Adrenal gland (tissue), 12 donors: ENCODE results near the gene TWIST2. TPM values are rescaled to one million over a fixed set of nuclear protein-coding genes. Genes with fewer than 3 reads are reported as not detected.

Experiments
- DNase-seq, 7 donors: peaks; one replicate each; pipeline ENCODE4 v3.0.0-alpha.2; 2019 to 2020
- H3K27ac ChIP-seq, 5 donors: fragments of 200-600 bp; sonication (generic) in 4 of 5; 1 replicate in 3 of 5; 2 replicates in 2 of 5; pipeline versions ENCODE4 v1.5.1 to v1.8.0; 2016 to 2020; ENCODE audit warnings: mild to moderate bottlenecking in 1 of 5
- H3K27me3 ChIP-seq: fragments of 200-600 bp; 2 replicates; pipeline ENCODE4 v1.8.0; 2021
- H3K36me3 ChIP-seq, 2 donors: fragments of 200-600 bp; replicated peaks in 1 of 2; 1 replicate in 1 of 2; 2 replicates in 1 of 2; pipeline versions ENCODE4 v1.5.1 to v1.8.0; 2018 to 2022
- H3K4me1 ChIP-seq, 2 donors: fragments of 200-600 bp; replicated peaks in 1 of 2; 1 replicate in 1 of 2; 2 replicates in 1 of 2; pipeline versions ENCODE4 v1.5.1 to v1.8.0; 2018 to 2021
- H3K4me3 ChIP-seq, 4 donors: fragments of 200-600 bp; sonication (generic) in 3 of 4; one replicate each; pipeline ENCODE4 v1.5.1; 2016 to 2018
- H3K9me3 ChIP-seq, 3 donors: fragments of 200-600 bp; sonication (generic) in 1 of 3; replicated peaks in 1 of 3; 1 replicate in 2 of 3; 2 replicates in 1 of 3; pipeline versions ENCODE4 v1.5.1 to v1.8.0; 2016 to 2021
- POLR2A ChIP-seq, 2 donors: fragments of 450-650 bp; IDR thresholded peaks; one replicate each; pipeline ENCODE4 v1.6.1; 2017; ENCODE audit warnings: antibody characterized with exemption in 2 of 2, mild to moderate bottlenecking in 2 of 2, moderate library complexity in 1 of 2
- WGBS, 4 donors: extraction: QIAGEN DNeasy Blood & Tissue Kit in 2 of 4; methylation state at CpG; one replicate each; pipeline versions ENCODE4 v1.1.5 to v1.1.7; 2013 to 2017; 5-methylcytosine and 5-hydroxymethylcytosine counted together
- intact Hi-C, 2 donors: fragments of 100-400 bp; cut with DNase I; formaldehyde crosslinking; loops; one replicate each; pipeline versions ENCODE4 v1.14.1 to v1.15.0; 2022 to 2023
- polyA plus RNA-seq, 3 donors: library from polyadenylated mRNA; stranded (reverse); fragments of 200-250 nt in 2 of 3; fragments of 350-450 nt in 1 of 3; fragmentation: Illumina TruSeq in 1 of 3; extraction: RNeasy Lipid Tissue Mini Kit (QIAGEN cat#74804) in 1 of 3; gene quantifications; one replicate each; pipeline ENCODE4 v1.2.3, GENCODE V29; 2013 to 2014
- total RNA-seq, 9 donors: library from RNA; depleted of rRNA in 4 of 9; stranded (reverse); fragments of >200 nt in 4 of 9; fragments of 120-200 nt in 1 of 9; fragmentation: NEBNext Ultra II Directional in 1 of 9; extraction: Animal tissue kit (Norgen Biotek cat#: 25700) in 1 of 9; gene quantifications; one replicate each; pipeline versions ENCODE4 v1.1.0 to v1.2.4, GENCODE V29; 2013 to 2023
- TF ChIP-seq, protein P1 (sequence below), 6 experiments: fragments of 450-650 bp in 4 of 6; fragments of 200-600 bp in 2 of 6; sonication (generic) in 1 of 6; IDR thresholded peaks; 1 replicate in 5 of 6; 2 replicates in 1 of 6; pipeline versions ENCODE4 v1.5.1 to v1.8.0; 2016 to 2021; ENCODE audit warnings: antibody characterized with exemption in 6 of 6, mild to moderate bottlenecking in 2 of 6, moderate library complexity in 1 of 6
- donor health status: healthy with polysubstance abuse.
- donor health status: Bipolar disorder and iron deficiency.
- donor health status: DM: yes; HTN: yes; CAD: no.
- donor health status: DM: no; HTN: no; CAD: no.
- donor health status: DM: no; HTN: no; CAD: no.
- donor health status: DM: yes; HTN: yes; CAD: no.

Gene TWIST2
- total and polyA plus RNA-seq, 12 donors = 1.0 to 20.5 (median 6.0) TPM

DNA sequence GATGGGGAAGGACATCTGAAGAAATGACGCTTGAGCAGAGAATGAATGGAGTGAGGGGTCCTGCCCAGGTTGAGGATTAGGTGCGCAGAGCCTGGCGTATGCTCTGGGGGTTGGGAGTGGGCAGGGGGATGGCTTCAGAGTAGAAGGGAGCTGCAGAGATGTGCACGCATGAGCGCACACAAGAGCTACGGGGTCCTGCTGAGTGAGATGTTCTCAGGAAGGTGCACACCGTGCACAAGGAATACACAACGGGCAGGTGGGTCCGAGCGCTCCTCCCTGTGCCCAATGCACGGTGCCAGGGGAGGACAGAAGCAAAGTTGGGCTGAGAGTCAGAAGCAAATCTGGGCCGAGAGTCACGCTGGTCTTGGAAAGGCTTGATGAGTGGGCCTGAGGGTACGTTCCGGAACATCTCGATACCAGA is 25.5 kb downstream of the TWIST2 start:
- Histone ChIP-seq H3K9me3 (no peaks in the 10 kb centered on the region), H3K36me3 (no peaks in the 10 kb centered on the region), H3K27ac (no peak overlapping the region), H3K4me3 (no peak overlapping the region), H3K4me1 (no peaks in the 10 kb centered on the region), H3K27me3 (no peaks in the 10 kb centered on the region)
- TF ChIP-seq, protein P1, sequence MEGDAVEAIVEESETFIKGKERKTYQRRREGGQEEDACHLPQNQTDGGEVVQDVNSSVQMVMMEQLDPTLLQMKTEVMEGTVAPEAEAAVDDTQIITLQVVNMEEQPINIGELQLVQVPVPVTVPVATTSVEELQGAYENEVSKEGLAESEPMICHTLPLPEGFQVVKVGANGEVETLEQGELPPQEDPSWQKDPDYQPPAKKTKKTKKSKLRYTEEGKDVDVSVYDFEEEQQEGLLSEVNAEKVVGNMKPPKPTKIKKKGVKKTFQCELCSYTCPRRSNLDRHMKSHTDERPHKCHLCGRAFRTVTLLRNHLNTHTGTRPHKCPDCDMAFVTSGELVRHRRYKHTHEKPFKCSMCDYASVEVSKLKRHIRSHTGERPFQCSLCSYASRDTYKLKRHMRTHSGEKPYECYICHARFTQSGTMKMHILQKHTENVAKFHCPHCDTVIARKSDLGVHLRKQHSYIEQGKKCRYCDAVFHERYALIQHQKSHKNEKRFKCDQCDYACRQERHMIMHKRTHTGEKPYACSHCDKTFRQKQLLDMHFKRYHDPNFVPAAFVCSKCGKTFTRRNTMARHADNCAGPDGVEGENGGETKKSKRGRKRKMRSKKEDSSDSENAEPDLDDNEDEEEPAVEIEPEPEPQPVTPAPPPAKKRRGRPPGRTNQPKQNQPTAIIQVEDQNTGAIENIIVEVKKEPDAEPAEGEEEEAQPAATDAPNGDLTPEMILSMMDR (IDR thresholded peaks at IDR 0.05) = no peak
- TF ChIP-seq POLR2A (IDR thresholded peaks at IDR 0.05) = no peak
- 90 to 94% (median 93%) methylated on average over 16 of the region's 16 CpGs for WGBS, 4 donors
- intact Hi-C loops = no loop called here
- DNase-seq = peak in 1 of 7 donors; percentile 37

DNA sequence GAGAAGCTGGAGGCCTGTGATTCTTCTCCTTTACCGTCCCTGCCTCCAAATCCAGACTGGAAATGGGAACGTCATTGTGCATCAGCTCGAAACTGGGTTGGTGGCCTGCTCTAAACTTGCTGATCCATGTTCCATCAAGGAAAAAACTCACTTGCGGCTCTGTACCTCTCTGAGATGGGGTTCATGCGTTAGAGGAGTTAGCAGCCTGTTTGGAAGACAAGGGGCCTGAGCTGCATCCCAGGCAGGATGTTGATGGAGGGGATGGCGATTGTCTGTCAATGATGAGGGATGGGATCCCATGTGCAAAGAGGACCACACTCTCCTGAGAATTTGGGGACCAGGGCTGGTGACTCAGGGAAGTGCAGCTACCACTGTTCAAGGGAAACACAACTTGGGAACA is 26.0 kb downstream of the TWIST2 start:
- Histone ChIP-seq H3K27me3 (no peaks in the 10 kb centered on the region), H3K9me3 (no peaks in the 10 kb centered on the region), H3K36me3 (no peaks in the 10 kb centered on the region), H3K4me3 (no peak overlapping the region), H3K4me1 (no peaks in the 10 kb centered on the region), H3K27ac (no peak overlapping the region)
- WGBS, 4 donors = 87 to 95% (median 93%) methylated on average over 6 of the region's 6 CpGs
- intact Hi-C loops = no loop called here
- peak in 1 of 7 donors; percentile 36 for DNase-seq
- TF ChIP-seq, protein P1 (IDR thresholded peaks at IDR 0.05) = no peak
- TF ChIP-seq POLR2A (IDR thresholded peaks at IDR 0.05) = no peak

DNA sequence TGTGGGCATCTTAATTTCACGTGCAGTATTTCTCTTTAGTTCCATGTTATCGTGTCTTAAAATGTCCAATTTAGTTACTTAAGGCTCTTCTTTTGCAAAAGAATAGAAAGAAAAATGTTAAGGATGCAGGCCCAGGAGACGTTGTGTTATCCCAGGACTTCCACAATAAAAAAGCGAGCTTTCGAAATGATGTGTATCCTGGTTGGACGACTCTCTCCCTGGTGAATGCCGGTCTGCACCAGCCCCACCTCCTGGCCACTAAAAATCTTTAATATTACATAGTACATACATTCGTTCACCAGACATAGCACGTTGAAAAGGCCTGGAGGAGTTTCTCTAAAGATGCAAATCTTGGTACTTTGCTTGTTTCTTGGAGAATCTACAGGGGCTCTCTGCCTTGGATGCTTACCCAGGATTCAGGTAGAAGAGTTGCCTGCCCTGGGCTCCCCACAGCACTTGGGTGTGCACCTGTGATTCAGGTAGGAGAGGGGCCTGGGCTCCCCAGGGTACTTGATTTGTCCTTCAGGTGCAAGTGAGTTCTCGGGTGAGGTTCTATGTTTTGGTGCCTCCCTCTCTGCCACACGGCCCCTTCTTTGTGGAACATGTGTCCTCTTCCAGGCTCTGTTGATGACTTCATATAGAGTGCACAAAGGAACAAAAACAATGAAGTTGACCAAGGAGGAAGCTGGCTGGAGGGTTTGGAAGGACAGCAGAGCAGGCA is 26.6 kb downstream of the TWIST2 start:
- Histone ChIP-seq H3K27me3 (no peaks in the 10 kb centered on the region), H3K4me3 (no peak overlapping the region), H3K4me1 (no peaks in the 10 kb centered on the region), H3K9me3 (no peaks in the 10 kb centered on the region), H3K36me3 (no peaks in the 10 kb centered on the region), H3K27ac (no peak overlapping the region)
- WGBS, 4 donors = 76 to 89% (median 84%) methylated on average over 11 of the region's 11 CpGs
- intact Hi-C loops = no loop called here
- TF ChIP-seq POLR2A (IDR thresholded peaks at IDR 0.05) = no peak
- TF ChIP-seq, protein P1 (IDR thresholded peaks at IDR 0.05) = no peak
- DNase-seq = peak in 1 of 7 donors; percentile 24

DNA sequence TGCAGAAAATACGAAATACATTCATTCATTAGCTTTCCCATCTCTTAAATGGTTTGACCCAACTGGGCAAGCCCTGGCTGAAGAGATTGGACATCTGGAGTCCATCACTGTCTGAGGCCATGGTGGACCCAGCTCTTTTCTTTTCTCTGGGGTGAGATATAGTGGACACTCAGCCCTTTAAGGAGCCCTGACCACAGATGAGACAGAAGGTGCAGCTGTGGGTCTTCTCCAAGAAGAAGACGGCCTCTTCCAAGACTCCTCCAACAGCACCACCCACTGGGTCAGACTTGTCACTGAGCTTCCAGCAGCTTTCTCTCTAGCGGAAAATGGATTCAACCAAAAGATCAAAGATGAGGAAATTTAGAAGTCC is 27.2 kb downstream of the TWIST2 start:
- WGBS, 4 donors = 70 to 83% (median 78%) methylated on average over 3 of the region's 3 CpGs
- H3K27me3 ChIP-seq = no peaks in the 10 kb centered on the region
- intact Hi-C loops = no loop called here
- H3K4me1 ChIP-seq = no peaks in the 10 kb centered on the region
- H3K27ac ChIP-seq = peak overlapping the region in 1 of 5 donors; percentile 10
- no peak overlapping the region for H3K4me3 ChIP-seq
- H3K36me3 ChIP-seq = no peaks in the 10 kb centered on the region
- no peaks in the 10 kb centered on the region for H3K9me3 ChIP-seq
- peak in 1 of 7 donors; percentile 41 for DNase-seq
- no peak for TF ChIP-seq POLR2A (IDR thresholded peaks at IDR 0.05)
- TF ChIP-seq, protein P1 (IDR thresholded peaks at IDR 0.05) = peak in 1 of 6 experiments; percentile 8
